ENCODE results near the gene FXN. TPM values are rescaled to one million over a fixed set of nuclear protein-coding genes. Genes with fewer than 3 reads are reported as not detected.
"Not testable (repeated sequence)": the region's sequence is repeated elsewhere in the genome, so short reads cannot be mapped to it uniquely, and the experiment has no call there.

FXN gene
- total RNA-seq, 2 experiments from 2014 or later, result 21.0 to 21.8 TPM

DNA sequence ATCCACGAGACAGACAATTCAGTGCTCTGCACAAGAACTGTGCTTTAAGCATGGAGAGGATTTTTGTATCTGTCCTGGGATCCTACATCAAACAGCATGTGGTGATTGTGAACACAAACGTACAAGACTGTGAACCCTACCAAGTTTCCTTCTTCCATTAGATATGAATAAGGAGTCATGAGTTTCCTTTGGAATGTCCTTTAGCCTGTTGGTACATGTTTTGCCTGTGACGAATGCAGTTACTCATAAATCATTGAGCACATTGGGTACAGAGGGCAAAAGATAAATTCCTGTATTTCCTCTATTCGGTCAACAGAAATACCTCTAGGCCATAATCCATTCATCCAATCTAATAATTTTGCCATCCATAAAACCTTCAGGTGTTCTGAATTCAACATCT is 61.5 kb downstream of the FXN start:
- TF ChIP-seq, protein P1, sequence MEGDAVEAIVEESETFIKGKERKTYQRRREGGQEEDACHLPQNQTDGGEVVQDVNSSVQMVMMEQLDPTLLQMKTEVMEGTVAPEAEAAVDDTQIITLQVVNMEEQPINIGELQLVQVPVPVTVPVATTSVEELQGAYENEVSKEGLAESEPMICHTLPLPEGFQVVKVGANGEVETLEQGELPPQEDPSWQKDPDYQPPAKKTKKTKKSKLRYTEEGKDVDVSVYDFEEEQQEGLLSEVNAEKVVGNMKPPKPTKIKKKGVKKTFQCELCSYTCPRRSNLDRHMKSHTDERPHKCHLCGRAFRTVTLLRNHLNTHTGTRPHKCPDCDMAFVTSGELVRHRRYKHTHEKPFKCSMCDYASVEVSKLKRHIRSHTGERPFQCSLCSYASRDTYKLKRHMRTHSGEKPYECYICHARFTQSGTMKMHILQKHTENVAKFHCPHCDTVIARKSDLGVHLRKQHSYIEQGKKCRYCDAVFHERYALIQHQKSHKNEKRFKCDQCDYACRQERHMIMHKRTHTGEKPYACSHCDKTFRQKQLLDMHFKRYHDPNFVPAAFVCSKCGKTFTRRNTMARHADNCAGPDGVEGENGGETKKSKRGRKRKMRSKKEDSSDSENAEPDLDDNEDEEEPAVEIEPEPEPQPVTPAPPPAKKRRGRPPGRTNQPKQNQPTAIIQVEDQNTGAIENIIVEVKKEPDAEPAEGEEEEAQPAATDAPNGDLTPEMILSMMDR (IDR thresholded peaks at IDR 0.05), result no peak

DNA sequence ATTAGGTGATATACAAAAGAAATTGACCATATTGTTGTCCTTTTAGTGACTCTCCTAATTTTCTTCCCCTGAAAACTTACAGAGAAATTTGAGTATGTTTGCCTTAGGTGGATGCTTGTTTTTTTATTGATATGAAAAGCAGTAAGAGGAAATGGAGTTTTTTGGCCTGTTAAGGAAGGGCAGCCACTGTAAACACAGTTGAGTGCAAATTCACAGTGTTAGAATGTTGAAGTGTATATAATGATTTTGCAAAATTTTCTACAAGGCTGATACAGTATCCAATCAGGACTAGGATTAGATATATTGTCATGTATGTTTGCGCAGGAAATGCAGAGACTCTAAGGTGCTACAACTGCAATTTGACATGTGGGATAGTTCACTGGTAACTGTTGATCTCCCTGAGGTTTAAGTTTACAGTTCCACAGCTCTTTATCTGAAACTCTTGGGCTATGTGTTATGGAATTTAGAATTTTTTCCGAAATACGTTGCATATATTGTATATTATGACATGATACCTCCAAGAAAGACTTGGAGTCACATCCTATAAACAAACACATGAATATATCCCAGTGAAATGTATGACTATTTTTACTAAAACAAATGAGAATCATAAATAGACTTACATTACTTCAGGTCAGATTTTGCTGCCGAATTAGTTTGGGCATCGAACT is 62.5 kb downstream of the FXN start:
- Mint-ChIP-seq H3K27ac (no peak overlapping the region), H3K36me3 (ENCODE audit: low read depth) (no peaks in the 10 kb centered on the region), H3K4me1 (ENCODE audit: low read depth) (no peaks in the 10 kb centered on the region), H3K4me3 (no peak overlapping the region), H3K27me3 (no peaks in the 10 kb centered on the region), H3K9me3 (no peaks in the 10 kb centered on the region)
- TF ChIP-seq, protein P1 (IDR thresholded peaks at IDR 0.05), result no peak
- intact Hi-C loops (cut with micrococcal nuclease), result no loop called here
- ATAC-seq (no peak), DNase-seq (no peak)
- ChIA-PET POLR2A (no interaction called here), CTCF (interaction anchor here (0.7 to 1.0 kb wide), 2 partner anchors 12 to 13 kb away, joined by 3 read pairs; no protein-coding TSS in a partner anchor)

More for the DNA sequence above, 61.5 kb downstream of the FXN start:
- Mint-ChIP-seq H3K27me3 (no peaks in the 10 kb centered on the region), H3K4me1 (ENCODE audit: low read depth) (no peaks in the 10 kb centered on the region), H3K9me3 (no peaks in the 10 kb centered on the region), H3K27ac (no peak overlapping the region), H3K36me3 (ENCODE audit: low read depth) (no peaks in the 10 kb centered on the region), H3K4me3 (no peak overlapping the region)
- DNase-seq (no peak), ATAC-seq (no peak)
- ChIA-PET CTCF (no interaction called here), POLR2A (no interaction called here)
- intact Hi-C loops (cut with micrococcal nuclease), result no loop called here

DNA sequence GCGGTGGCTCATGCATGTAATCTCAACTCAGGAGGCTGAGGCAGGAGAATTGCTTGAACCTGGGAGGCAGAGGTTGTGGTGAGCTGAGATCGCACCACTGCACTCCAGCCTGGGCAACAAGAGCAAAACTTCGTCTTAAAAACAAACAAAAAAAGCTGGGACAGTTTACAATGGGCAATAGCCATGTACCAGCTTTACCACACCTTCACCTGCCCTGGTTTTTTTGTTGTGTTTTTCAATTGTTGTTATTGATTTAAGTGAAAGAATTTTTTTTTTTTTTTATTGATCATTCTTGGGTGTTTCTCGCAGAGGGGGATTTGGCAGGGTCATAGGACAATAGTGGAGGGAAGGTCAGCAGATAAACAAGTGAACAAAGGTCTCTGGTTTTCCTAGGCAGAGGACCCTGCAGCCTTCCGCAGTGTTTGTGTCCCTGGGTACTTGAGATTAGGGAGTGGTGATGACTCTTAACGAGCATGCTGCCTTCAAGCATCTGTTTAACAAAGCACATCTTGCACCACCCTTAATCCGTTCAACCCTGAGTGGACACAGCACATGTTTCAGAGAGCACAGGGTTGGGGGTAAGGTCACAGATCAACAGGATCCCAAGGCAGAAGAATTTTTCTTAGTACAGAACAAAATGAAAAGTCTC is 67.9 kb downstream of the FXN start:
- DNase-seq; POLR2A ChIA-PET; H3K4me3 Mint-ChIP-seq; H3K27ac Mint-ChIP-seq; H3K9me3 Mint-ChIP-seq; H3K27me3 Mint-ChIP-seq; ATAC-seq; intact Hi-C loops (cut with micrococcal nuclease); H3K36me3 Mint-ChIP-seq (ENCODE audit: low read depth); H3K4me1 Mint-ChIP-seq (ENCODE audit: low read depth): not testable (repeated sequence)
- CTCF ChIA-PET, result interaction anchor here (0.8 kb wide), 1 partner anchor 90 kb away, joined by 4 read pairs; no protein-coding TSS in a partner anchor

DNA sequence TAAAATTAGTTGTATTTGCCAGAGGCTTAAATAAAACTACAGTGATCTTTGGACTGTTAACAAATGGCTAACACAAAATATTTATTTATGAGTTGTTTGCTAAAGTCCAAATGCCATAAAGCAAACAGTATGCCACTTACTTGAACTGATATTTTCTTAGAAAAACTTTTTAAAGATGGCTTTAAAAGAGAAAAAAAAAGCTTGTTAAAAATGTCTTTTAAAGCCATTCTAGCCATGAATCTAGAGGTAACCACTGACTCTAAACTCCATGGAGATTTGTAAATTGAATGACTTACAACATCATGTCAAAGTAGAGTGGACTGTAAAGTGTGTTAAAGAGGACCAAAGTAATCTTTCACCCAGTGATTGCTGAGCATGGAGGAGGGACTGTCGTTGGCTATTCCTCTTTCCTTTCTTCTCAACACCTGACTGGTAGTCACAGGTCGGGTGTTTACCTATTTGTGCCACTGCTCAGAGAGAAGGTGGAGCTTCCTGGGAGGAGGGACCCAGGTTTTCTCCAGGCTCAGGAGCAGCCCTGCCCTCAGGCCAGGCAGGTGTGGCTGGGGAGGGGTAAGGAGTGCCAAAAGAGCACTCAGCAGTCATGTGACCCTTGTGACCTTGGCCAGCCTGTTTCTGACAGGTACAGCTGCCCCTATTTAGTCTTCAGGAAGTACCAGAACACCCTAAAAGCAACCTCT is 69.4 kb downstream of the FXN start:
- no peaks in the 10 kb centered on the region for H3K36me3 Mint-ChIP-seq (ENCODE audit: low read depth)
- no peak for DNase-seq
- ChIA-PET POLR2A (no interaction called here), CTCF (interaction anchor here (0.8 kb wide), 1 partner anchor 90 kb away, joined by 3 read pairs; no protein-coding TSS in a partner anchor)
- TF ChIP-seq, protein P1 (IDR thresholded peaks at IDR 0.05), result no peak
- no peaks in the 10 kb centered on the region for H3K27me3 Mint-ChIP-seq
- H3K27ac Mint-ChIP-seq, result no peak overlapping the region
- no peaks in the 10 kb centered on the region for H3K9me3 Mint-ChIP-seq
- intact Hi-C loops (cut with micrococcal nuclease), result no loop called here
- H3K4me1 Mint-ChIP-seq (ENCODE audit: low read depth), result no peaks in the 10 kb centered on the region
- H3K4me3 Mint-ChIP-seq, result no peak overlapping the region
- ATAC-seq, result no peak

DNA sequence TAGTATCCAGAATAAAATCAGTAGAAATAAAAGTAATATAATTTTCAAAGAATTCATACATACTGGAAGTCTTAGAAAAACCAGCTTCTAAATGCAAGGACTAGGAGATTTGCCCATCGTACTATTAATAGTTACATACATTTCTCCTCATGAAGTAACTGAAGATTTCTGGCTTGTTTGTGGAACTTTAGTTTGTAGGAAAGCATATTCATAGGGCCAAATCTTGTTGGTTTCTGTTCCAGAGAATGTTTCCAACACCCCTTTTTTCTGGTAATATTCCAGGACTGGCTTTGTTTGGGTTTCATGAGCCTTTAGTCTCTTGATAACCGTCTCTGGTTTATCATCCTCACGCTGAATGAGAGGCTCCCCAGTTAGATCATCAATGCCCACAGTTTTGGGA is 72.2 kb downstream of the FXN start:
- Mint-ChIP-seq H3K4me1 (ENCODE audit: low read depth) (no peaks in the 10 kb centered on the region), H3K36me3 (ENCODE audit: low read depth) (peaks cover 3% of the 10 kb centered on the region), H3K9me3 (no peaks in the 10 kb centered on the region), H3K27me3 (no peaks in the 10 kb centered on the region), H3K27ac (no peak overlapping the region), H3K4me3 (no peak overlapping the region)
- DNase-seq (no peak), ATAC-seq (no peak)
- CTCF ChIA-PET, result no interaction called here
- TF ChIP-seq, protein P1 (IDR thresholded peaks at IDR 0.05), result no peak
- intact Hi-C loops (cut with micrococcal nuclease), result no loop called here
- POLR2A ChIA-PET, result no interaction called here

DNA sequence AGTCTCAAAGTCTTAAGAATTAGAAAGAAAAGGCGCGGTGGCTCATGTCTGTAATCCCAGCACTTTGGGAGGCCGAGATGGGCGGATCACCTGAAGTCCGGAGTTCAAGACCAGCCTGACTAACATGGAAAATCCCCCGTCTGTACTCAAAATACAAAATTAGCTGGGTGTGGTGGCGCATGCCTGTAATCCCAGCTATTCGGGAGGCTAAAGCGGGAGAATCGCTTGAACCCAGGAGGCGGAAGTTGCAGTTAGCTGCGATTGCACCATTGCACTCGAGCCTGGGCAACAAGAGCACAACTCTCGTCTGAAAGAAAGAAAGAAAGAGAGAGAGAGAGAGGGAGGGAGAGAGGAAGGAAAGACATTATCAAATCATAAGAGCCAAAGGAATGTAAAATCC is 73.2 kb downstream of the FXN start:
- H3K36me3 Mint-ChIP-seq (ENCODE audit: low read depth); ATAC-seq; H3K9me3 Mint-ChIP-seq; H3K4me3 Mint-ChIP-seq; DNase-seq; intact Hi-C loops (cut with micrococcal nuclease); H3K4me1 Mint-ChIP-seq (ENCODE audit: low read depth); POLR2A ChIA-PET; H3K27me3 Mint-ChIP-seq; H3K27ac Mint-ChIP-seq: not testable (repeated sequence)
- CTCF ChIA-PET, result interaction anchor here (0.8 to 1.9 kb wide), 2 partner anchors 52 to 73 kb away, joined by 3 to 5 read pairs; partner anchors contain the start of gene FXN

All from activated CD8-positive, alpha-beta T cell treated with anti-CD3 and anti-CD28 coated beads for 36 hours (primary cell).